DMS114 treated with DMSO at 0.1 percent for 48 hours (cell line): Measurements from ENCODE around the gene RMC1.

ENCODE experiments used
- DNase-seq: peaks from one replicate; lab custom pipeline; 2025; ENCODE audit not compliant: unreplicated experiment; lab: John Stamatoyannopoulos, UW

RMC1 gene

GRCh38 chr18:23580677-23581367 is 77.5 kb downstream of the RMC1 start:
- DNase-seq, result no peak
